ENCODE results near the gene FLNB. TPM values are rescaled to one million over a fixed set of nuclear protein-coding genes. Genes with fewer than 3 reads are reported as not detected.

FLNB gene
- total and polyA plus RNA-seq, 9 of the 15 experiments (the other 6 are each of a cell fraction or from before 2014, with no cell fraction given) = 9.4 to 48.1 (median 25.6) TPM

GRCh38 chr3:58131101-58131825 lies 123.0 kb downstream of the FLNB start:
- H2AFZ ChIP-seq (ENCODE audit: low read depth, low read length) = no peak overlapping the region
- ChIA-PET POLR2A (no interaction called here), CTCF (ENCODE audit: low intra/inter-chr PET ratio) (no interaction called here)
- H3K4me3 ChIP-seq = no peak overlapping the region
- H4K20me1 ChIP-seq (replicated peaks; ENCODE audit: control insufficient read depth, insufficient read depth, low read length) = no peaks in the 10 kb centered on the region
- H3K36me3 ChIP-seq (ENCODE audit: control insufficient read depth, insufficient read depth, low read length) = peaks cover 43% of the 10 kb centered on the region; the same call in 2 of the 3 replicates
- H3K9me3 ChIP-seq (replicated peaks; ENCODE audit: control insufficient read depth, insufficient read depth, low read depth, low read length) = no peaks in the 10 kb centered on the region
- peaks cover 0 to 3% of the 10 kb centered on the region in 2 experiments; a peak in 1 of 5 replicates for H3K4me1 ChIP-seq (replicated peaks in 1 of 2; ENCODE audit: control insufficient read depth in 2 of 2, insufficient read depth in 2 of 2, low read length in 2 of 2)
- H3K79me2 ChIP-seq (ENCODE audit: control insufficient read depth, insufficient read depth, low read length) = no peaks in the 10 kb centered on the region
- no peak for ATAC-seq
- FAIRE-seq = no peak
- BruUV-seq (replicated peaks) = no TSS peak
- no peak for DNase-seq (ENCODE audit: extremely low read depth in 1 of 4, low spot score in 3 of 4)
- in situ Hi-C loops (cut with MboI) (no loop called here), intact Hi-C loops (cut with micrococcal nuclease) (no loop called here)
- no peaks in the 10 kb centered on the region for H3K27me3 ChIP-seq (ENCODE audit: control insufficient read depth in 2 of 2, insufficient read depth in 2 of 2, low read length in 2 of 2)
- no peak overlapping the region for H3K4me2 ChIP-seq (ENCODE audit: insufficient read depth, low read length)
- no peak overlapping the region for H3K9ac ChIP-seq (ENCODE audit: insufficient read depth in 1 of 2, low read depth in 2 of 2, low read length in 2 of 2)
- WGBS (ENCODE audit: insufficient coverage, low coverage, missing lambda C conversion rate) = 74% methylated on average over 5 of the region's 6 CpGs
- H3K27ac ChIP-seq (ENCODE audit: extremely low read depth, low read depth, low read length) = no peak overlapping the region
- no peaks in the 10 kb centered on the region for H3K9me1 ChIP-seq (ENCODE audit: control insufficient read depth, insufficient read depth, low read length)
- no peak for TF ChIP-seq MLX (CRISPR knock-in tag; conservative IDR thresholded peaks at IDR 0.05)
- no peak for TF ChIP-seq TAF7 (tag; IDR thresholded peaks at IDR 0.05)
- no peak for TF ChIP-seq ZNF431 (CRISPR knock-in tag; IDR thresholded peaks at IDR 0.05)
- TF ChIP-seq TCF3 (CRISPR knock-in tag; IDR thresholded peaks at IDR 0.05) = no peak
- TF ChIP-seq CHAMP1 (IDR thresholded peaks at IDR 0.05) = no peak
- TF ChIP-seq ZNF354B (CRISPR knock-in tag; IDR thresholded peaks at IDR 0.05) = no peak
- TF ChIP-seq HNRNPLL (IDR thresholded peaks at IDR 0.05; ENCODE audit: low read depth, low read length, poor library complexity, severe bottlenecking) = no peak
- TF ChIP-seq BRF2 (IDR thresholded peaks at IDR 0.05; ENCODE audit: borderline replicate concordance, insufficient read depth, insufficient read length) = no peak
- no peak for TF ChIP-seq ZNF644 (tag; IDR thresholded peaks at IDR 0.05; ENCODE audit: low read depth)
- TF ChIP-seq E2F4 (CRISPR knock-in tag; IDR thresholded peaks at IDR 0.05; ENCODE audit: low read depth) = no peak
- TF ChIP-seq CCAR2 (IDR thresholded peaks at IDR 0.05; ENCODE audit: low read depth, low read length) = no peak
- no peak for TF ChIP-seq ARNT (IDR thresholded peaks at IDR 0.05)
- TF ChIP-seq SFPQ (IDR thresholded peaks at IDR 0.05; ENCODE audit: low read depth, low read length) = no peak

All from K562 (cell line).